ENCODE results near the gene MRPL28.

MRPL28 gene

GRCh38 chr16:398561-399339, 28.4 kb upstream of the MRPL28 start:
- no peak overlapping the region for H3K4me2 ChIP-seq (ENCODE audit: insufficient read depth, low read length, poor library complexity, severe bottlenecking)
- H3K27me3 ChIP-seq (ENCODE audit: control insufficient read depth in 3 of 3, insufficient read depth in 3 of 3, low read depth in 1 of 3, low read length in 3 of 3), result no peaks in the 10 kb centered on the region
- no peak overlapping the region for H3K14ac ChIP-seq (ENCODE audit: low read length)
- H3K18ac ChIP-seq (ENCODE audit: low read length), result no peak overlapping the region
- H2BK120ac ChIP-seq (ENCODE audit: low read depth, low read length), result no peak overlapping the region
- no peak overlapping the region for H2AFZ ChIP-seq (ENCODE audit: low read length)
- no peak overlapping the region for H3K4me3 ChIP-seq (ENCODE audit: low read length in 2 of 2)
- no CpG with 5 or more reads among the region's 24 CpGs for WGBS, 2 donors (ENCODE audit: extremely low coverage in 2 of 2, insufficient read length in 2 of 2, insufficient replicate concordance in 1 of 2)
- H2BK15ac ChIP-seq (ENCODE audit: low read length), result no peak overlapping the region
- H3K9ac ChIP-seq (ENCODE audit: low read depth, low read length, poor library complexity), result peak overlapping the region; percentile 60
- peak overlapping the region; percentile 56 for H2AK5ac ChIP-seq (ENCODE audit: low read depth, low read length)
- peaks cover 21 to 30% of the 10 kb centered on the region in 2 donors for H3K36me3 ChIP-seq (replicated peaks in 1 of 2; ENCODE audit: control insufficient read depth in 2 of 2, insufficient read depth in 2 of 2, low read length in 2 of 2)
- peak overlapping the region; percentile 65 for H4K8ac ChIP-seq (ENCODE audit: low read depth, low read length)
- no peak overlapping the region for H4K91ac ChIP-seq (ENCODE audit: low read depth, low read length, poor library complexity)
- peaks cover 9 to 15% of the 10 kb centered on the region in 2 donors for H3K4me1 ChIP-seq (ENCODE audit: control insufficient read depth in 2 of 2, insufficient read depth in 1 of 2, low read depth in 1 of 2, low read length in 2 of 2)
- H2BK5ac ChIP-seq (ENCODE audit: low read length), result no peak overlapping the region
- peak overlapping the region; percentile 73 for H3K23ac ChIP-seq (ENCODE audit: low read depth, low read length, poor library complexity)
- peaks cover 7% of the 10 kb centered on the region for H3K79me1 ChIP-seq (ENCODE audit: low read depth, low read length)
- DNase-seq (ENCODE audit: low spot score), result no peak
- H2BK12ac ChIP-seq (ENCODE audit: low read length), result no peak overlapping the region
- H3K9me3 ChIP-seq (replicated peaks in 1 of 2; ENCODE audit: control insufficient read depth in 2 of 2, insufficient read depth in 1 of 2, low read depth in 1 of 2, low read length in 2 of 2), result no peaks in the 10 kb centered on the region
- no peak overlapping the region for H3K4ac ChIP-seq (ENCODE audit: low read length)
- no peak overlapping the region for H3K27ac ChIP-seq (replicated peaks; ENCODE audit: low read length)

GRCh38 chr16:397736-398332, 27.5 kb upstream of the MRPL28 start:
- DNase-seq (ENCODE audit: low spot score), result peak; percentile 71
- Histone ChIP-seq H3K18ac (ENCODE audit: low read length) (peak overlapping the region; percentile 39), H3K23ac (ENCODE audit: low read depth, low read length, poor library complexity) (no peak overlapping the region), H3K4me2 (ENCODE audit: insufficient read depth, low read length, poor library complexity, severe bottlenecking) (peak overlapping the region; percentile 33), H3K4ac (ENCODE audit: low read length) (no peak overlapping the region), H3K27me3 (ENCODE audit: control insufficient read depth in 3 of 3, insufficient read depth in 3 of 3, low read depth in 1 of 3, low read length in 3 of 3) (no peaks in the 10 kb centered on the region), H3K4me3 (ENCODE audit: low read length in 2 of 2) (peak overlapping the region; percentile 0 to 94), H3K4me1 (ENCODE audit: control insufficient read depth in 2 of 2, insufficient read depth in 1 of 2, low read depth in 1 of 2, low read length in 2 of 2) (peaks cover 9 to 15% of the 10 kb centered on the region in 2 donors), H4K91ac (ENCODE audit: low read depth, low read length, poor library complexity) (no peak overlapping the region), H3K79me1 (ENCODE audit: low read depth, low read length) (peaks cover 7% of the 10 kb centered on the region), H4K8ac (ENCODE audit: low read depth, low read length) (no peak overlapping the region), H2BK12ac (ENCODE audit: low read length) (no peak overlapping the region), H2AFZ (ENCODE audit: low read length) (no peak overlapping the region), H3K27ac (replicated peaks; ENCODE audit: low read length) (peak overlapping the region; percentile 68), H3K36me3 (replicated peaks in 1 of 2; ENCODE audit: control insufficient read depth in 2 of 2, insufficient read depth in 2 of 2, low read length in 2 of 2) (peaks cover 21 to 30% of the 10 kb centered on the region in 2 donors), H3K9me3 (replicated peaks in 1 of 2; ENCODE audit: control insufficient read depth in 2 of 2, insufficient read depth in 1 of 2, low read depth in 1 of 2, low read length in 2 of 2) (no peaks in the 10 kb centered on the region), H2AK5ac (ENCODE audit: low read depth, low read length) (no peak overlapping the region), H3K14ac (ENCODE audit: low read length) (no peak overlapping the region), H2BK5ac (ENCODE audit: low read length) (peak overlapping the region; percentile 71), H3K9ac (ENCODE audit: low read depth, low read length, poor library complexity) (no peak overlapping the region), H2BK15ac (ENCODE audit: low read length) (no peak overlapping the region), H2BK120ac (ENCODE audit: low read depth, low read length) (no peak overlapping the region)
- no CpG with 5 or more reads among the region's 29 CpGs for WGBS, 2 donors (ENCODE audit: extremely low coverage in 2 of 2, insufficient read length in 2 of 2, insufficient replicate concordance in 1 of 2)

GRCh38 chr16:397135-397661, 26.9 kb upstream of the MRPL28 start, which contains the start of gene NME4:
Gene NME4, plus strand, starts transcription at chr16:397199. Its CDS starts 24 bp downstream, at chr16:397223.
- Histone ChIP-seq H3K79me1 (ENCODE audit: low read depth, low read length) (peaks cover 7% of the 10 kb centered on the region), H2BK12ac (ENCODE audit: low read length) (no peak within 1 kb of the TSS), H3K4me1 (ENCODE audit: control insufficient read depth in 2 of 2, insufficient read depth in 1 of 2, low read depth in 1 of 2, low read length in 2 of 2) (peaks cover 9 to 14% of the 10 kb centered on the region in 2 donors), H3K27ac (replicated peaks; ENCODE audit: low read length) (peak within 1 kb of the TSS; percentile 69), H2BK5ac (ENCODE audit: low read length) (peak within 1 kb of the TSS; percentile 71), H3K18ac (ENCODE audit: low read length) (peak within 1 kb of the TSS; percentile 96), H4K91ac (ENCODE audit: low read depth, low read length, poor library complexity) (no peak within 1 kb of the TSS), H2BK120ac (ENCODE audit: low read depth, low read length) (no peak within 1 kb of the TSS), H3K4me3 (ENCODE audit: low read length in 2 of 2) (peak within 1 kb of the TSS; percentile 94 to 97), H3K9me3 (replicated peaks in 1 of 2; ENCODE audit: control insufficient read depth in 2 of 2, insufficient read depth in 1 of 2, low read depth in 1 of 2, low read length in 2 of 2) (no peaks in the 10 kb centered on the region), H3K36me3 (replicated peaks in 1 of 2; ENCODE audit: control insufficient read depth in 2 of 2, insufficient read depth in 2 of 2, low read length in 2 of 2) (peaks cover 21 to 30% of the 10 kb centered on the region in 2 donors), H3K27me3 (ENCODE audit: control insufficient read depth in 3 of 3, insufficient read depth in 3 of 3, low read depth in 1 of 3, low read length in 3 of 3) (no peaks in the 10 kb centered on the region), H3K14ac (ENCODE audit: low read length) (peak within 1 kb of the TSS; percentile 71), H3K4me2 (ENCODE audit: insufficient read depth, low read length, poor library complexity, severe bottlenecking) (peak within 1 kb of the TSS; percentile 78), H3K4ac (ENCODE audit: low read length) (peak within 1 kb of the TSS; percentile 53), H2AK5ac (ENCODE audit: low read depth, low read length) (peak within 1 kb of the TSS; percentile 96), H2AFZ (ENCODE audit: low read length) (peak within 1 kb of the TSS; percentile 92), H4K8ac (ENCODE audit: low read depth, low read length) (no peak within 1 kb of the TSS), H3K9ac (ENCODE audit: low read depth, low read length, poor library complexity) (peak within 1 kb of the TSS; percentile 92), H2BK15ac (ENCODE audit: low read length) (peak within 1 kb of the TSS; percentile 49), H3K23ac (ENCODE audit: low read depth, low read length, poor library complexity) (peak within 1 kb of the TSS; percentile 65)
- WGBS, 2 donors (ENCODE audit: extremely low coverage in 2 of 2, insufficient read length in 2 of 2, insufficient replicate concordance in 1 of 2), result no CpG with 5 or more reads among the region's 75 CpGs
- DNase-seq (ENCODE audit: low spot score), result peak; percentile 42

- DNase-seq (ENCODE audit: low spot score), result no peak
- peak overlapping the region; percentile 7 for H3K18ac ChIP-seq (ENCODE audit: low read length)
- no peak overlapping the region for H2BK12ac ChIP-seq (ENCODE audit: low read length)
- peaks cover 0 to 3% of the 10 kb centered on the region in 2 donors for H3K9me3 ChIP-seq (replicated peaks in 1 of 2; ENCODE audit: control insufficient read depth in 2 of 2, insufficient read depth in 1 of 2, low read depth in 1 of 2, low read length in 2 of 2)
- peak overlapping the region; percentile 50 for H3K9ac ChIP-seq (ENCODE audit: low read depth, low read length, poor library complexity)
- no peak overlapping the region for H2BK15ac ChIP-seq (ENCODE audit: low read length)
- H4K91ac ChIP-seq (ENCODE audit: low read depth, low read length, poor library complexity), result no peak overlapping the region
- peak overlapping the region; percentile 92 for H2AFZ ChIP-seq (ENCODE audit: low read length)
- H3K23ac ChIP-seq (ENCODE audit: low read depth, low read length, poor library complexity), result no peak overlapping the region
- no peak overlapping the region for H3K14ac ChIP-seq (ENCODE audit: low read length)
- H3K4me1 ChIP-seq (ENCODE audit: control insufficient read depth in 2 of 2, insufficient read depth in 1 of 2, low read depth in 1 of 2, low read length in 2 of 2), result peaks cover 9 to 13% of the 10 kb centered on the region in 2 donors
- no peak overlapping the region for H4K8ac ChIP-seq (ENCODE audit: low read depth, low read length)
- H2BK5ac ChIP-seq (ENCODE audit: low read length), result no peak overlapping the region
- peaks cover 7% of the 10 kb centered on the region for H3K79me1 ChIP-seq (ENCODE audit: low read depth, low read length)
- peak overlapping the region; percentile 36 for H3K27ac ChIP-seq (replicated peaks; ENCODE audit: low read length)
- no CpG with 5 or more reads among the region's 22 CpGs for WGBS, 2 donors (ENCODE audit: extremely low coverage in 2 of 2, insufficient read length in 2 of 2, insufficient replicate concordance in 1 of 2)
- H3K4ac ChIP-seq (ENCODE audit: low read length), result no peak overlapping the region
- H3K27me3 ChIP-seq (ENCODE audit: control insufficient read depth in 3 of 3, insufficient read depth in 3 of 3, low read depth in 1 of 3, low read length in 3 of 3), result no peaks in the 10 kb centered on the region
- H2BK120ac ChIP-seq (ENCODE audit: low read depth, low read length), result no peak overlapping the region
- H3K36me3 ChIP-seq (replicated peaks in 1 of 2; ENCODE audit: control insufficient read depth in 2 of 2, insufficient read depth in 2 of 2, low read length in 2 of 2), result peaks cover 21 to 30% of the 10 kb centered on the region in 2 donors
- H2AK5ac ChIP-seq (ENCODE audit: low read depth, low read length), result no peak overlapping the region
- H3K4me2 ChIP-seq (ENCODE audit: insufficient read depth, low read length, poor library complexity, severe bottlenecking), result peak overlapping the region; percentile 78
- H3K4me3 ChIP-seq (ENCODE audit: low read length in 2 of 2), result peak overlapping the region; percentile 78 to 94
Observed at GRCh38 chr16:396605-397004, 26.3 kb upstream of the MRPL28 start.

Data from neuronal stem cell (in vitro differentiated cells).